GM21367 (cell line): ENCODE results near the gene RRAGC.

Source experiments
- ATAC-seq: cut with Tn5 transposase; IDR thresholded peaks from one replicate; pipeline ENCODE4 v1.9.1; 2021; ENCODE audit not compliant: unreplicated experiment

Gene RRAGC

DNA sequence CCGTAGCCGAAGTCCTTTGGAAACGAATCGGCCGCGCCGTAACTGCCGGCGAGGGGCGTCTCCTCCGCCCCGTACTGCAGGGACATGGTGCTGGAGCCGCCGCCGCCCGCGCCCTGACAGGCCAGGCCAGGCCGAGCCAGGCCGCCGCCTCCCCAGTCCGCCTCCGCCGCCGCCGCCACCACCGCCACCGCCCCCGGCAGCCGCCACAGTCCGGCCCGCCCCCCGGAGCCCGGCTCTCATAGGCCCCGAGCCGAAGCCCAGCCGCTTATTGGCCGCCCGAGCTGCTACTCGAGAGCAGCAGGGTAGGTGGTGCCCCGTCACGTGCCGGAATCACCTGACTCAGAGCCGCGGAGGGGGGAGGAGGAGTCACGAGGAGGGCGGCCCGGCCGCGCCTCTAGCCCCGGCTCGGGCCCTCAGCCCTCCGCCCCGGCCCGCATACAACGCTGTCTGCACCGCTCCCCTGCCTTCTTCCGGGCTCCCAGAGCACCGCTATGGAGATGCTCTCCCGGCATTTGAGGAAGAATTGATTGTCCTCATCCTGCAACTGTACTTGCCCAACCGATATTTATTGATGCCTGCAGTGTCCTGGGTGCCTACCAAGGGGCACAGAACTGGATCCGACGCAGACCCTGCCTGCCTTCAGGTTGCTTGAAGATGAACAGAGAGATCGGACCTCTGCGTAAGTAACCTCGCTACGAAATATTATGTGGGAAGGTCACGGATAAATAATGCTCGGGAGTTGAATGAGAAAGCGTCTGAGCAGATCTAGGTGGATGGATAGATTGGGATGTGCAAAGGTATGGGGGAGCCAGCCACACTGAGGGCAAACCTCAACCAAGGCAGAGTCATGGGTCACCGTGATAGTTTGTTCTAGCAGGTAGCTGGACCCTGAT, at the start of gene RRAGC:
Gene RRAGC, minus strand, starts transcription at position 212 of the 893 bp plus-strand sequence. Its CDS starts 126 bp downstream, at position 86.
- peak; percentile 86 for ATAC-seq

GRCh38 chr1:38908821-38909220, 49.2 kb upstream of the RRAGC start:
- no peak for ATAC-seq

GRCh38 chr1:38905985-38906384, 46.4 kb upstream of the RRAGC start:
- ATAC-seq, result no peak

DNA sequence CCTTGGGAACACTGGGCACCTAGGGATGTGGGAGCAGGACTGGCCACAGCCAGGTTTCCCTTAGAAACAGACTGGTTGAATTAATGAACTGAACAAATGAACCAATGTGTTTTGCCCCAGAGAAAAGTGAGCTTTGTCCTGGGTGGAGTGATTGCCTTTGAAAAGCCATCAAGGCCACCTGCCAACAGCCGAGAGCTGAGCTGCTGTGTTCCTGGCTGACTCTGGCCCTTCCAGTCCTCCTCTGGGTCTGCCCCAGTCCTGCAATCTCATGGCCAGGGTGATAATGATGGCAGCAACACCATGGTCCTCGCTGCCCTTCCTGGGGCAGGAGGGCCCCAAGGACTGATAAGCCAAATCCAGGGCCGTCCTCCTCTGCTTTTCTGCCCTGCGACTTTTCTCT, 40.0 kb upstream of the RRAGC start:
- ATAC-seq, result no peak

DNA sequence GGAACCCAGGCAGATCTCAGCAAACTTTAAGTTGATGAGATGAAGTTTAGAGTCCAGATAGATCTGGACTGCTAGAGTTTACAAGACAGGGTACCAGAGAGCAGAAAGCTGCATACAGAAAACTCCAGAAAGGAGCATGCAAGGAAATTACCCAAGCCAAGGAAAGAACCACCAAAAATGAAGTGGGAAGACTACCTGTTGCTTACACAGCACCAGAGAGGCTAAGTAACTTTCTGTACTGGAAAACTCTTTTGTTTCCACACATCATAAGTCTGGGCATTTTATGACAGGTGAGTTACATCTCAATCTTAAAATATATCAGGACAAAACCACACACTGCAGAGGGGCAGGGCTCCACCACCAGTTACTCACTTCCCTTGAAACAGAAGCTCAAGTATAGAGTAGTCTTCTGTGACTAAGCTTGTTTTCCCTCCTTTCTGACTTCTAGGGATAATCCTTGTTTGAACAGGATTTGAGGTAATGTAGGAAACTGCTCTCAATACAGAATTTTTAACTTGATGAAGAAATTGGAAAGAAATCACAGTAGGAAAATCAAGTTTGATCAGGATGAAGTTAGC, 39.2 kb upstream of the RRAGC start:
- no peak for ATAC-seq

DNA sequence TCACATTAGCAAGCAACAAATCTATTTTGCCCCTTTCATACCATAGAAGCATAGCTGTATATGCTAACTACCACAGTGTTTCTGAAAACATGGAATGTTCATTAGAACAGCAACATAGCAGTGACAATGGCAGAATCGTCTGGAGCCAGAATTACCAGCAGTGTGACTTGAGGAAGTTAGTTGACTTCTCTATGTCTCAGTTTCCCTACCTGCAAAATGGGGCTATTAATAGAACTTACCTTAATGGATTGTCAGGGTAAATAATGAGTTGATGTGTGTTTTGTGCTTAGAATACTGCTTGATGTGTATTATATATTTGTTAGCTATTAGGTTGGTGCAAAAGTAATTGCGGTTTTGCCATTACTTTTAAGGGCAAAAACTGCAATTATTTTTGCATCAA, 36.6 kb upstream of the RRAGC start:
- no peak for ATAC-seq

DNA sequence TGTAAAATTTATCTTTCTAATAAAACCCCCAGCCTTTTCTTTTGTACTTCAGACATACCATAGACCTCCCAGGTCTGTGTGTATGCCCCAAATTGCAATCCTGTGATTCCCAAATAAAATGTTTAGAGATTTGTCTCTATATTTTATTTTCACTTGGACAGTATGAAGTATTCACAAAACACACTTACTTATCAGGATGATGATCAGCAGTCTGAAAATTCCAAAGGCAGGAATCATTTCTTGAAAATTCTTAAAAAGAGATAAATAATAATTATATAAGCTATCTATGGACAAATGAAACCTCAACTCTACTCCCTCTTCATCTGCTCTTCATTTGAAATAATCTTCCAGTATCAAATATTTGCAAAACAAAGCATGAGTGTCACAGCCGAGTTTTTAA, 33.4 kb upstream of the RRAGC start:
- ATAC-seq, result no peak

GRCh38 chr1:38891753-38892152, 32.2 kb upstream of the RRAGC start:
- no peak for ATAC-seq

GRCh38 chr1:38889589-38889988, 30.0 kb upstream of the RRAGC start:
- ATAC-seq, result no peak

- ATAC-seq, result no peak
Measured at GRCh38 chr1:38888423-38889333, 29.1 kb upstream of the RRAGC start.

GRCh38 chr1:38885092-38885491, 25.5 kb upstream of the RRAGC start:
- no peak for ATAC-seq

GRCh38 chr1:38881487-38881886, 21.9 kb upstream of the RRAGC start, which contains the start of gene GJA9:
Gene GJA9 (minus strand): TSS chr1:38881587. CDS start chr1:38876098, 5,489 bp downstream.
- ATAC-seq, result no peak

DNA sequence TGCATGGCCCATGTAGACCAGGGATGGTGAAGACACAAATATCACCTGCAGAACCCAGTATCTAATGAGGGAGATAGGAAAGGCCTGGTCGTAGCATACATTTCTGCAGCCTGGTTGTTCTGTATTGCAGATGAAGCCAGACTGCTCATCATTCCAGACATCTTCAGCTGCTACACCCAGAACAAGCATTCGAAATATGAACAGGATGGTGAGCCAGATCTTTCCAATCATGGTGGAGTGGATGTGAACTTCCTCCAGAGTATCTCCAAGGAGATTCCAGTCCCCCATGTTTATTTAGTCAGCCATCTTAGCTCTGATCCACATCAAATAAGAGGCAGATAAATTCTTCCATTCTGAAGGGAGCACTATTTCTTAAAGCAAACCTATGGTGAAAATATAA, 16.2 kb upstream of the RRAGC start:
- ATAC-seq, result no peak

GRCh38 chr1:38873027-38873969, 13.7 kb upstream of the RRAGC start, which contains the start of gene MYCBP:
Gene MYCBP (minus strand): TSS chr1:38873348. CDS start chr1:38873305, 43 bp downstream.
- ATAC-seq, result peak; percentile 92

DNA sequence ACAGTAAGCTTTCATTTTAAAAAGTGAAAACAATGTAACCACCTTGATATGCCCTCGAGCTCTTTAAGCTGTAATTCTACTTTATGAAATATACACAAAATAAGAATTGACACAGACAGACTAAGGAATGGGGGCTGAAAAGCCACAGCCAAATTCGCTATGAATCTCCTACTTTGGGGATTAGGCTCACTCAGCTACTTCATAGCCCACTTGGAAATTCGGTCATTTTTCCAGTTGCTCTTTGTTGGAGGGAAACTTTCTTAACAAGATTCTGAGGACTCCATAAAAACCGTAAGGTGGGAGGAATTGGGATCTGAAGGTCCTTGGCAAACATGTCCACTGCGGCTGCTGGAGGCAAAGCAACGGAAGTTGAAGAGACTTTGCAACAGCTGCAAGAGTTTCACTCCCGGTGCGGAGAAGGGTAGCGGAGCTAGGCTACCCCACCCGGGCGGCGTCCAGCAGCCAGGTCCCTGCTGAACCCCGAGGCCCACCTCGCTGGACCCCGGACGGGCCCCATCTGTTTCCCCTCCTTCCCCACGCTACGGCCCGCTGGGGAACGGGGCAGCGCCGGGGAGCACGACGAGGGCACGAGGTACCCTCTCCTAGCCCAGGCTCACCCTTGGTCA, 12.9 kb upstream of the RRAGC start:
- ATAC-seq, result peak; percentile 16

GRCh38 chr1:38870996-38871395, 11.4 kb upstream of the RRAGC start:
- no peak for ATAC-seq

- ATAC-seq, result no peak
Measured at GRCh38 chr1:38867208-38867607, 7.6 kb upstream of the RRAGC start.

DNA sequence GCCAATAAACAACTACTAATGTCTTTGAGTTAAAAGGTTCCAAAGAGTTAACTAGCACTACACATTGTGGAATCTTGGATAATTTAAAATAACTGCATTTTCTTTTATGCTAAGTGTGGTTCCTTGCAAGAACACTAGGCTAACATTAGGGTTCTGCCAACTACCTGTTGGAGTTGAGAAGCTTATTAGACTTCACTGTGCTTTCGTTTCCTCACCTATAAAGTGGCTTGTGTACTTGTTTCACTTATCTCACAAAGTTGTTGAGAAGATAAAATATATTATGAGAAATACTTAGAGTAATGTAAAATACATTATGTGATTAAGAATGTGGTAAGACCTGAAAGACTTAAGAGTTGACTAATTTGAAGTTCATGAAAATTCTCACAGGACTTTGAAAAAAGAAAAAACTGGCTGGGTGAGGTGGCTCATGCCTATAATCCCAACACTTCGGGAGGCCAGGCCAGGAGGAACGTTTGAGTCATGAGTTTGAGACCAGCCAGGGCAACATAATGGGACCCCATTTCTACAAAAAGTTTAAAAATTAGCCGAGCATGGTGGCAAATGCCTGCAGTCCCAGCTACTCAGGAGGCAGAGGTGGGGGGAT, 5.6 kb upstream of the RRAGC start:
- no peak for ATAC-seq

DNA sequence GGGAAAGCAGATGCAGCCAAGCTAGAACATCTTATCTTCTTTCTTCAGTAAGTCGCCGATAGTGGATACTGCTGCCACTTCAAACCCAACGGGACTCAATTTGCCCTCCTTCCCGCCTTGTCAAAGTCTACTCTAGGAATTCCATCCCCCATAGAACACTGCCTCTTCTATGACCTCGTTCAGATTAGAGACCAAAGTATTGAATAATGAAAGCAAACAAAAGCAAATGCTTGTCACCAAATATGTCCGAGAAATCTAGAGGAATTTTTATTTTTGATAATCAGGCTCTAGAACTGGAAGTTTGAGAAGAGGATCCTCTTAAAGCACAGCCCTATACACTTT, 853 bp upstream of the RRAGC start:
- ATAC-seq, result no peak
